Neural progenitor cell (in vitro differentiated cells): Measurements from ENCODE around the gene REXO1.

Experiments used
- CTCF ChIP-seq: fragments of 200-600 bp; sonication (generic); IDR thresholded peaks from 2 replicates; pipeline ENCODE4 v1.5.1; 2017; ENCODE audit warnings: antibody characterized with exemption, mild to moderate bottlenecking
- EZH2phosphoT487 ChIP-seq: fragments of 200-600 bp; sonication (generic); IDR thresholded peaks from 2 replicates; pipeline ENCODE4 v1.6.1; 2017; ENCODE audit warnings: antibody characterized with exemption

- no peak for TF ChIP-seq CTCF
- TF ChIP-seq EZH2phosphoT487: no peak
Measured at GRCh38 chr19:1866693-1867348, 18.5 kb upstream of the REXO1 start.
